GM18858 (cell line): ENCODE data around the gene OR1D5.
"Not testable (repeated sequence)": the region's sequence is repeated elsewhere in the genome, so short reads cannot be mapped to it uniquely, and the experiment has no call there.

Experiments used
- ATAC-seq: cut with Tn5 transposase; IDR thresholded peaks from one replicate; pipeline ENCODE4 v1.9.1; 2021; ENCODE audit not compliant: unreplicated experiment

Gene OR1D5, protein sequence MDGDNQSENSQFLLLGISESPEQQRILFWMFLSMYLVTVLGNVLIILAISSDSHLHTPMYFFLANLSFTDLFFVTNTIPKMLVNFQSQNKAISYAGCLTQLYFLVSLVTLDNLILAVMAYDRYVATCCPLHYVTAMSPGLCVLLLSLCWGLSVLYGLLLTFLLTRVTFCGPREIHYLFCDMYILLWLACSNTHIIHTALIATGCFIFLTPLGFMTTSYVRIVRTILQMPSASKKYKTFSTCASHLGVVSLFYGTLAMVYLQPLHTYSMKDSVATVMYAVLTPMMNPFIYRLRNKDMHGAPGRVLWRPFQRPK

DNA sequence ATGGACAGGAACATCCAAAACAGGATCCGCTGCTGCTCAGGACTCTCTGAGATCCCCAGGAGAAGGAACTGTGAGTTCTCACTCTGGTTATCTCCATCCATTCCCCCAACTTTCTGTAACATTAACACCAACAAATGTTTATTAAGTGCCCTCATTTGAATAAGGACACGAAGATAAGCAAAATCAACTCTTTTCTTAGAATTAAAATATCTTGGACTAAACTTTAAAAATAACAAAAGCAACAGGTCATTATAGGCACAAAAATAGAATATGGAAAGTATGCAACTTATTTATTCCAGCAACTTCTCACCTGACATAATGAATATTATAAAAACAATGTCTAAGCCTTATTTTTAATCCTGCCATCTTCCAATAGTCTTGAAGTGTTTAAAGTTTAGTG is at the start of gene OR1D5:
Gene OR1D5, minus strand, starts transcription at position 101 of the 400 bp plus-strand sequence. Its CDS starts 0 bp downstream, at position 101.
- not testable (repeated sequence) for ATAC-seq

DNA sequence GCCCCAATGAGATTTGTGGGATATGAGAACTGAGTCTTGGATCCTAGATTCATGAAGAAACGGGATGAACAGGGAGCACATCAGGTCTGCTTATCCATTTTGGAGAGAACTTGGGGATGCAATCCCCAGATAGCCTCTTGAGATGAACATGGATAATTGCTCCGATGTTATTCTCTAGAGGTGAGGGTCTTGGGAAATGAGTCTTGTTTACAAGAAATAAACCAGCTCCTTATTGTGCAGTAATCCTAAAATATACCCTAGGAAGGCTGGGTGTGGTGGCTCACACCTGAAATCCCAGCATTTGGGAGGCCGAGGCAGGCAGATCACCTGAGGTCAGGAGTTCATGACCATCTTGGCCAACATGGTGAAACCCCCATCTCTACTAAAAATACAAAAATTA is 40.9 kb upstream of the OR1D5 start, which contains the start of gene OR1D2:
Gene OR1D2, minus strand, starts transcription at position 101 of the 400 bp plus-strand sequence. CDS start 11,426 bp downstream, outside the sequence.
- ATAC-seq = no peak

- ATAC-seq = not testable (repeated sequence)
These were observed 10.4 kb upstream of the OR1D5 start for GRCh38 chr17:3073850-3074249.

- ATAC-seq = not testable (repeated sequence)
These were observed 1.8 kb upstream of the OR1D5 start for GRCh38 chr17:3065192-3065591.

- ATAC-seq = not testable (repeated sequence)
These were observed 506 bp downstream of the OR1D5 start for GRCh38 chr17:3062824-3063377.

DNA sequence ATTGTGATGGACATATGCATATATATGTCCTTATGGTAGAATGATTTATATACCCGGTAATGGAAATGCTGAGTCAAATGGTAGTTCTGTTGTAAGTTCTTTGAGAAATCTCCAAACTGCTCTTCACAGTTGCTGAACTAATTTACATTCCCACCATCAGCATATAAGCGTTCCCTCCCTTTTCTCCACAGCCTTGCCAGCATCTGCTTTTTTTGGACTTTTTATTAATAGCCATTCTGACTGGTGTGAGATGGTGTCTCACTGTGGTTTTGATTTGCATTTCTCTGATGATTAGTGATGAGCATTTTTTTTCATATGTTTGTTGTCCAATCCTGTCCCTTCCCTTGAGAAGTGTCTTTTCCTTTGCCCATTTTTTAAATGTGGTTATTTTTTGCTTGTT is 8.5 kb downstream of the OR1D5 start:
- not testable (repeated sequence) for ATAC-seq

GRCh38 chr17:3049705-3050295 is 13.6 kb downstream of the OR1D5 start:
- no peak for ATAC-seq

- ATAC-seq = peak; percentile 89
These were observed 14.5 kb downstream of the OR1D5 start for GRCh38 chr17:3048727-3049471.

GRCh38 chr17:3046753-3047152 is 16.7 kb downstream of the OR1D5 start:
- ATAC-seq = no peak

DNA sequence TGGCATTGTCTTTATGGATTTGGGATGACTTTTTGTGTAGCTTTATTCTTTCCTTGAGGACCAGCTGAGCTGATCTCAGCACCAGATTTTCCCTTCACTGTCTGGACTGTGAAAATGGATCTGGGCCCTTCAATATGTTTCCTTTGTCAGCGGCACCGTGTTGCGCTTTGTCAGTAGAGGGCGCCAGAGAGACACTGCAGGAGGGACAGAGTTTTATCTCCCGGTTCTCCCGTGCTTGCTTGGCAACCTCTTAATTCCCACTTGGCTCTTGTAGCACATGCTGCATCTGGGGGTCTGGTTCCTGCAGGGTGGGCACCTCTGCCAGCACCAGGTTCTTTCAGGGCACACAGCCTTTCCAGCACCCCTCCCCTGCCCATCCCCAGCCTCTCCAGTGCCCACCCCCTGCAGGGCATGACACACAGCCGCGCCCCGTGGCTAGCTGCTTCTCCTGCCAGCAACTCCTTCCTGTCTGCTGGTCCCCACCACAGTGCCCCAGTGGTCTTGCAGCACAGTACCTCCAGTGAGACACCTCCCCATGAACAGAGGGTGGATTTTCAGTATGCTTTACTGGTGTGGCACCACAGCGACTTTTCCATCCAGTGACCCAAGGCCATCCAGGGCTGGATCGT is 19.6 kb downstream of the OR1D5 start:
- no peak for ATAC-seq

DNA sequence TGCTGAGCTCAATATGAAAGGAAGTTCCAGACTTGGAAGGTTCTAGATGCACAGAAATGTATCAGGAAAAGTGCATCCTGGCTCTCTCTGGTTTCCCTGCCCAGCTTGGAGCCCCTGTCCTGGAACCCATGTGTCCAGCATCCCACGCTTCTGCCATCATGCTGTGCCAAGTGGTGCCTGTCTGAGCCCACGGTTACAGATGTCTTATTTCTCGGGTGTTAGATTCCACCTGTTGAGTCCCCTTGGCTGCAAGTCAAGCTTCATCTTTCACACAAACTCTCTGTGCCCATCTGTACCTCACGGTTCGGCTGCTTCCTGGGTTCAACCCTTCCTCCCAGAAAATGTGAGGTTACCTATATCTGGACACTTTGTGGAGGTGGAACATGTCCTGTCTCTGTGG is 22.5 kb downstream of the OR1D5 start:
- ATAC-seq = no peak

DNA sequence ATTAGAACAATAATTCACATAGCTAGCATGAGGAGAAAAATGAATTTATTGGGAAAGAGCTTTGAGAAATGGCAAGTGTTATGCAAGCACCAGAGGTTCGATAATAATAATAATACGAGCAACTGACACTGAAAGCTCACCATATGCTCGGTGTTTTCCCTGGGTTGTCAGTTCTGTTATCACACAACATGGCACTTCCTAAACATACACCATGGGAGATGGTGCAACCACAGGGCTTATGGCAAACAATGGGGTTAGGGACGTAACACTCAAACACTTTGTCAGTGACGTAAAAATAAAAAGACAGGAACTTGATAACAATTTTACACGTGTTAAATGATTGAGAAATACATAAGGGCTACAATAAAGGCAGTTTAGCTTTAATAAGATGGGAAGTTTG is 23.7 kb downstream of the OR1D5 start:
- no peak for ATAC-seq

GRCh38 chr17:3038941-3039340 is 24.5 kb downstream of the OR1D5 start:
- no peak for ATAC-seq

- no peak for ATAC-seq
These were observed 26.1 kb downstream of the OR1D5 start for GRCh38 chr17:3037259-3037658.

DNA sequence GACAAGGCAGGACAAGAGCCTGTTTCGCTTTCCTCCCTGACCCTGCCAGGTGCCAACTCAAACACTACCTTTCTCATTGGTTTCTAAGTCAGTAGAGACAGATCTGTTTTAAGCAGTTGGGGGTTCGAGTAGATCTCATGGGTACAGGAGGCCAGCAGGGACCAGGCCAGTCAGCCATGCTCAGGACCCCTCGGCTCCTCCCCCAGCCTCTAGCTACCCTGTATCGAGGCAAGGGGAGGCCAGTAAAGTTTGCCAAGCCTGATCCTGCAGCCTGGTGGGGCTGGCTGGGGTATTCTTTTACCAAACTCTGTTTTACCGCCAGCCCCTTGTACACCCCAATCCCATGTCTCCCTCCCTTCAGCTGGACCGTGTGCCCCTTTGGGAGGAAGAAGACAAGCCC is 26.6 kb downstream of the OR1D5 start:
- no peak for ATAC-seq

DNA sequence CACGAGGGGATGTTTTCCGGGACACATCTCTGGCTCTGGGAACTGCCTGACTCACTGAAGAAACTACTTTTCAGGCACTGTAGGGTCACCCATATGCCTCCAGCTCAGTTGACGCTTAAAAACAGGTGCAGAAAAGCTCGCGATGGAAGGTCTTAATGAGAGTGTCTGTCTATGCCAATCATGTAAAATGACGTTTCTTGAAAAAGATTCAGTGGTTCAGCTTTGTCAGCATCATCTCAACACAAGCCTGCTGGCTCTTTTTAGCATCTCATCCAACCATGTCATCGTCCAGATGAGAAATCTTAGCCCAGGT is 27.5 kb downstream of the OR1D5 start:
- ATAC-seq = no peak

GRCh38 chr17:3035256-3035967 is 28.0 kb downstream of the OR1D5 start:
- no peak for ATAC-seq

DNA sequence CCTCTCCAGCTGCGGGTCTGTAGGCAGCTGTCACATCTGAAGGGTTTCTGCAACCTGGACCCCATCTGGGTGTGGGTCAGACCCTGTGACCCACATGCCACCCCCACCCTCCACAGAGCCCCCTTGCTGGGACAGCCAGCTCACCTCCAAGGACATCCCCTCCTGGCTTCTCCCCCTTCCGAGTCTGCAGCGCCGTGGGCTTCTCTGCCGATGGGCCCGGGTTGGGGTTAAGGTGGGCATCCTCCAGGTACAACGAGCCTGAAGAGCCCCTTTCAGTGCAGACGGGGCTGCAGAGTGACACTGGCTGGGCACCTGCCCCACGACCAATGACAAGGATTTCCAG is 28.9 kb downstream of the OR1D5 start:
- no peak for ATAC-seq

DNA sequence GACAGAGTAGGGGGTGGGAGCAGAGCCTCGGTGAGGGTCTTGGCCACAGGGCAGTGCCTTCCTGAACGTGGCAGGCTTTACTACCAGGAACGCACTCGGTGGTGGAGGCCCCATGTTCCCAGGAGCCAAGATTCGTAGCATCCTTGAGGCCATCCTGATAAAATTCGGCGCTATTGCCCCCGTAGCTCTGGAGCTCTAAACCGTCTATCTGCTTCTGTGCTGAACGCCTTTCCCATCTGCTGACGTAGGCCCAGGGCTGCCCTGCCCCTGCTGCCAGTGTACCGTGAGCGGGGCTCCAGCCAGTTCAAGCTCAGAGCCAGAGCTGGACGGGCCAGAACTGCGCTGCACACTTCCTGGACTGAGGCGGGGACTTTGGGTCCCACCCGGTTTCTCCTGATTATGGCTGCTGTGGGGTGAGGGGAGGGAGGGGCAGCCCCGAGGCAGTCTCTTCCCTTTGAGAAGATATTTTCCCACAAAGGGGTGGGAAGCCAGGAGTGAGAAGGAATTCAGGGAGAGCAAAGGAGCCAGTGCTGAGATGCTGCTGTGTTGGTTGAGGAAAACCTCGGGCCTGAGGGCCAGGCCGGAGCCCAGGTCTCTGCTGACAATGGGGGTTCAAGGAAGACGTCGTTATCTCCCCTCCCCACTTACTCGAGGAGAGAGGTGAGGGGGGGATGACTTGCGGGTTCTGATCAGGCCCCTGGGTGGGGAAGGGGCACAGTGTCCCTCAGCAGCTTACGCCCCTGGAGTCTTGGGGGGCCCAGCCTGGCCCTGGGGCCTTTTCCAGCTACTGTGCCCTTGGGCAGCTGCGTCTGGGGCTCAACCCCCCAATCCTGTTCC is 29.4 kb downstream of the OR1D5 start:
- ATAC-seq = no peak

DNA sequence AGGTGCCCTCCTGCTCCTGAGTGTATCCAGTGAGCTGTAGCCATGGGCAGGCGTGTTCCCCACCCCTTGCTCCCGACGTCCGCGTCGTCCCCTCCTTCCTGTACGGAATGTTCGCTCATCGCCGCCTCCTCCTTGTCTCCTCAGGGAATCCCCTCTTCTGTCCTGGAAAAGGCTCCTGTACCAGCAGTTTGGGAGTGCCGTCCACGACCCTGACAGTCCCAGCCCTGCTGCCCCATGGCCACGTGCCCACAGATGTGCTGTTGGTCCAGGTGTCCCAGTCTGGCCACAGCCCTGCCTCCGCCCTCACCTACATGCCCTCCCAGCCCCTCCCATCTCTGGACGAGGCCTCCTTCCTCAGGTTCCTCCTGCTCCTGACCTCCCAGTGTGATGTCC is 30.2 kb downstream of the OR1D5 start:
- no peak for ATAC-seq
